ENCODE data around the gene ZNF385D.

ZNF385D gene

DNA sequence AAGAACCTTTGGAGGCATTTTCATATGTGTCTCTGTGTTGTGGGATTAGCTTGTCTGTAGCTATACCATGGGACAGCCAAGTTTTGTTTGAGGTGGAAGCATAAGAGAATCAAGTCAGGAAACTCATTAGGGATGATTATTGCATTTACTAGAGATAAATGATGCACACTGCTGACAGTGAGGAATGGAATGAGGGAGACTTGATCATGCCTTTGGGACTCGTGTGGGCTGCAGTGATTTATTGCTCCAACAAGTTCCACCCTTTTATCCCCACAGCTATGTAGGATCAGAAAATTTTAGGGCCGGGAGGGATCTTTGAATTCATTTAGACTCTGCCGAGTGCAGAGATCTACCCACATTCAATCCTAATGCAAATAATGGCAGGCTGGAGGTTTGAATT, 16.3 kb downstream of the ZNF385D start:
- Histone ChIP-seq H3K27me3 (ENCODE audit: insufficient read depth, insufficient read length) (no peaks in the 10 kb centered on the region), H3K9me3 (ENCODE audit: insufficient read depth, low read length) (no peaks in the 10 kb centered on the region), H3K36me3 (ENCODE audit: insufficient read depth, insufficient read length, low read length) (no peaks in the 10 kb centered on the region), H3K9ac (ENCODE audit: insufficient read length, low read depth) (no peak overlapping the region), H3K4me3 (ENCODE audit: insufficient read length, low read depth) (no peak overlapping the region), H3K4me1 (ENCODE audit: insufficient read depth, insufficient read length) (no peaks in the 10 kb centered on the region)
- DNase-seq (ENCODE audit: low read depth, low spot score) = no peak
- TF ChIP-seq ZNF274 (IDR thresholded peaks at IDR 0.05; ENCODE audit: low read depth, low read length) (no peak), SUZ12 (IDR thresholded peaks at IDR 0.05; ENCODE audit: extremely low read depth, insufficient read depth, insufficient read length) (no peak), YY1 (IDR thresholded peaks at IDR 0.05; ENCODE audit: insufficient read depth, insufficient read length) (no peak)

DNA sequence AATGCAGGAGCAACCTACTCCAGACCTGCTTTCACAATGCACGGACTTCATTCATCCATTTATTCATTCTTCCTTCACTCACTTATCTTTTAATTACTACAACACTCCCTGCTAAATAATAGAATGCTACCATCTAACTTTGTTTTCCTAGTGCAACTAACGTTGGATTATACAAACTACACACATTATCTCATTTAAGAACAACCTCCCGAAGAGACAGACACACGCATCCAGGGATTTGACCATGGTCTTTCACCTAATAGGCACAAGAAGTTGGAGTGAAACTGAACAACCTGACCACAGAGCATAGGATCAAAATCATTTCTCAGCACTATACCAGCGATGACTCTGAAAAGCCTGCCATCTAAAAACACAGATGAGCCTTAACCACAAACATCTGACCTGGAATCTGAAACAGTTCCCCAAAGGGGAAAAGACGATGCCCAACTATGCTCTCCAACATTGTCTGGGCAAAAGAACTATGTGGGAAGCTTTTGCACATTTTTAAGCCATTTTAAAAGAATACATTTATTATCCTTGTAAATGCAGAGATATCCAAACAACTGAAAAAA, 21.0 kb downstream of the ZNF385D start:
- no peak for DNase-seq (ENCODE audit: low read depth, low spot score)
- TF ChIP-seq YY1 (IDR thresholded peaks at IDR 0.05; ENCODE audit: insufficient read depth, insufficient read length) = no peak
- no peak for TF ChIP-seq ZNF274 (IDR thresholded peaks at IDR 0.05; ENCODE audit: low read depth, low read length)
- Histone ChIP-seq H3K36me3 (ENCODE audit: insufficient read depth, insufficient read length, low read length) (no peaks in the 10 kb centered on the region), H3K4me3 (ENCODE audit: insufficient read length, low read depth) (no peak overlapping the region), H3K9ac (ENCODE audit: insufficient read length, low read depth) (no peak overlapping the region), H3K9me3 (ENCODE audit: insufficient read depth, low read length) (no peaks in the 10 kb centered on the region), H3K4me1 (ENCODE audit: insufficient read depth, insufficient read length) (no peaks in the 10 kb centered on the region), H3K27me3 (ENCODE audit: insufficient read depth, insufficient read length) (no peaks in the 10 kb centered on the region)

DNA sequence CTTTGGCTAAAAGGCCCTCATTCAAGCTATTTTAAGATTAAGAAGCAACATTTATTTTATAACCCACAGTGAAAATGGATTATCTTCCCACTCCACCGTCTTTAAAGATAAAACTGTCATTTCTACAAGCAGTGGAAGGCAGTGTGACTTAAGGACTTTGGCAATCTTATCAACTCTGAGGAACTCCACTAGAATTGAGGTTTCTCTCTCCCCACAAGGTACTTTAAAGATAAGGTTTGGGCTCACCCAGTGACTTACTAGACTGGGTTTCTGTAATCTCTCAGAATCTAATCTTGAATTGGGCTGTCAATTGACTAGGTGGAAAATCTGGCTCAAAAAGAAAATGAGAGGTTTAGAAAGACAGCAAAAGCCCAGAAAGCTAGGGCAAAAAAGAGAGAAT, 21.7 kb downstream of the ZNF385D start:
- Histone ChIP-seq H3K4me1 (ENCODE audit: insufficient read depth, insufficient read length) (no peaks in the 10 kb centered on the region), H3K36me3 (ENCODE audit: insufficient read depth, insufficient read length, low read length) (no peaks in the 10 kb centered on the region), H3K4me3 (ENCODE audit: insufficient read length, low read depth) (no peak overlapping the region), H3K27me3 (ENCODE audit: insufficient read depth, insufficient read length) (no peaks in the 10 kb centered on the region), H3K9ac (ENCODE audit: insufficient read length, low read depth) (no peak overlapping the region), H3K9me3 (ENCODE audit: insufficient read depth, low read length) (no peaks in the 10 kb centered on the region)
- TF ChIP-seq ZNF274 (IDR thresholded peaks at IDR 0.05; ENCODE audit: low read depth, low read length) = no peak
- TF ChIP-seq SUZ12 (IDR thresholded peaks at IDR 0.05; ENCODE audit: extremely low read depth, insufficient read depth, insufficient read length) = no peak
- DNase-seq (ENCODE audit: low read depth, low spot score) = no peak

DNA sequence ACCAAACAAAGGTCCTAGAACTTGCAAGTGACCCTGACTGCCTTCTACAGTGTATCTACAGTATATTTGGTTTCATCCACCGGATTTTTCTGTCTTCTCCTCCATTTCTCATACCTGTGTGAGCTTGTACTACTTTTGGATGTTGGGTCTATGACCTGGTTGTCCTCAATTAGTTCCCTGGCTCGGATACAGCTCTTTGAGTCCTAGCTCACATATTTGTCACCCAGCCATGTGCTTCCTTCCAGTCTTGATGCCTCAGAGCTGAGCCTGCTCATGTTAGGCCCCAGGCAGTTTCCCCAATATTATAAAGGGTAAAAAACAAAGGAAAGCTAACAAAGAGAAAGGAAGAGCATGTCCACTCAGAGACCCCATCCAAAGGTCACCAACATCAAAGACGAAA, 28.2 kb downstream of the ZNF385D start:
- Histone ChIP-seq H3K27me3 (ENCODE audit: insufficient read depth, insufficient read length) (no peaks in the 10 kb centered on the region), H3K4me1 (ENCODE audit: insufficient read depth, insufficient read length) (no peaks in the 10 kb centered on the region), H3K9ac (ENCODE audit: insufficient read length, low read depth) (no peak overlapping the region), H3K36me3 (ENCODE audit: insufficient read depth, insufficient read length, low read length) (no peaks in the 10 kb centered on the region), H3K9me3 (ENCODE audit: insufficient read depth, low read length) (no peaks in the 10 kb centered on the region), H3K4me3 (ENCODE audit: insufficient read length, low read depth) (no peak overlapping the region)
- TF ChIP-seq SUZ12 (IDR thresholded peaks at IDR 0.05; ENCODE audit: extremely low read depth, insufficient read depth, insufficient read length) (no peak), ZNF274 (IDR thresholded peaks at IDR 0.05; ENCODE audit: low read depth, low read length) (no peak), YY1 (IDR thresholded peaks at IDR 0.05; ENCODE audit: insufficient read depth, insufficient read length) (no peak)
- no peak for DNase-seq (ENCODE audit: low read depth, low spot score)

DNA sequence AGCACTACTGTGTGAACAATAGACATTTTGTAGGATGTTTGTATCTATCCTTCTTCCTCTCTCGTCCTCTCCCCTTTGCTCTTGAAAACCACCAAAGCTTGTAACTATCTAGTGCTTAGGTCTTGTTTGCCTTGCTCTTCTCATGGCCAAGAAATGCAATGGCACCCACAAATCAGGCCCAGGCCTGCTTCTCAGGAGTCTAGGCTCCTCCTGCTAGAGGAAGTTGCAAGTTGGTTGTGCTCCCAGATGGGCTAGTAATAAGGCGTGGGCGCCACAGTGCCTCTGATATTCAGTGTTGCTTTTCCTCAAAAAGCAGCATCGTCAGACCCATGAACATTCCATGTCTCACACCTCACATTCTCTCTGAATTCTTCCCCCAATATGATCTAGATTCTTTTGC, 28.7 kb downstream of the ZNF385D start:
- H3K9ac ChIP-seq (ENCODE audit: insufficient read length, low read depth) = no peak overlapping the region
- no peaks in the 10 kb centered on the region for H3K9me3 ChIP-seq (ENCODE audit: insufficient read depth, low read length)
- H3K4me1 ChIP-seq (ENCODE audit: insufficient read depth, insufficient read length) = no peaks in the 10 kb centered on the region
- no peak overlapping the region for H3K4me3 ChIP-seq (ENCODE audit: insufficient read length, low read depth)
- TF ChIP-seq SUZ12 (IDR thresholded peaks at IDR 0.05; ENCODE audit: extremely low read depth, insufficient read depth, insufficient read length) (no peak), YY1 (IDR thresholded peaks at IDR 0.05; ENCODE audit: insufficient read depth, insufficient read length) (no peak), ZNF274 (IDR thresholded peaks at IDR 0.05; ENCODE audit: low read depth, low read length) (no peak)
- DNase-seq (ENCODE audit: low read depth, low spot score) = no peak
- H3K36me3 ChIP-seq (ENCODE audit: insufficient read depth, insufficient read length, low read length) = no peaks in the 10 kb centered on the region
- no peaks in the 10 kb centered on the region for H3K27me3 ChIP-seq (ENCODE audit: insufficient read depth, insufficient read length)

DNA sequence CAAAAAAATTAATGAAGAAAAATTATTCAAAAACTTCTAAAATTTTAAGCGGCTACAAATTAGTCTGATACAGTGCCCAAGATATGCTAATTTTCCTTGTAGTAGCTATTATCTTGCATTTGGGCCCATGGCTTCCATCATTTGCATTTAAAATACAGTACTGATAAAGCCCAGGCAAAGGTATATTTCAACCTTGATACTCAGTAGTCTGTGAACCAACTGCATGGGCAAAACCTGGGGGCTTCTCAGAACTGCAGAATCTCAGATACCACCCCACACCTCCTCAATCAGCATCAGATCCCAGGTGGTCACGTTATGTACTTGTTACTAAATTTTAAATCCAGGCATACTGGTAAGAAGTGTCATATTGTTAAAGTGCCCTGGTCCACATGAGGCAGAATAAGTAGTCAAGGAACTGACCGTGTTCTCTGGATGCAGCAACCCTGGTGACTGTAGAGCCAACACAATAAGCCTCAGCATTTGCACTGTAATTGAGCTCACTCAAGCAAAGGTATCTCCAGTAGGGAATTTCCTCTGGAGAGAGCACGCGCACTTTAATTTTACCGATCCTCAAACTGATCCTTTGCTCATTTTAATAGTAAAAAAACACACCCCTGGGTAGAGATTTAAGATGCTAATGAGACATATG, 31.9 kb downstream of the ZNF385D start:
- Histone ChIP-seq H3K36me3 (ENCODE audit: insufficient read depth, insufficient read length, low read length) (no peaks in the 10 kb centered on the region), H3K9ac (ENCODE audit: insufficient read length, low read depth) (no peak overlapping the region), H3K27me3 (ENCODE audit: insufficient read depth, insufficient read length) (no peaks in the 10 kb centered on the region), H3K4me3 (ENCODE audit: insufficient read length, low read depth) (no peak overlapping the region), H3K9me3 (ENCODE audit: insufficient read depth, low read length) (no peaks in the 10 kb centered on the region), H3K4me1 (ENCODE audit: insufficient read depth, insufficient read length) (no peaks in the 10 kb centered on the region)
- TF ChIP-seq SUZ12 (IDR thresholded peaks at IDR 0.05; ENCODE audit: extremely low read depth, insufficient read depth, insufficient read length) (no peak), ZNF274 (IDR thresholded peaks at IDR 0.05; ENCODE audit: low read depth, low read length) (no peak), YY1 (IDR thresholded peaks at IDR 0.05; ENCODE audit: insufficient read depth, insufficient read length) (no peak)
- no peak for DNase-seq (ENCODE audit: low read depth, low spot score)

DNA sequence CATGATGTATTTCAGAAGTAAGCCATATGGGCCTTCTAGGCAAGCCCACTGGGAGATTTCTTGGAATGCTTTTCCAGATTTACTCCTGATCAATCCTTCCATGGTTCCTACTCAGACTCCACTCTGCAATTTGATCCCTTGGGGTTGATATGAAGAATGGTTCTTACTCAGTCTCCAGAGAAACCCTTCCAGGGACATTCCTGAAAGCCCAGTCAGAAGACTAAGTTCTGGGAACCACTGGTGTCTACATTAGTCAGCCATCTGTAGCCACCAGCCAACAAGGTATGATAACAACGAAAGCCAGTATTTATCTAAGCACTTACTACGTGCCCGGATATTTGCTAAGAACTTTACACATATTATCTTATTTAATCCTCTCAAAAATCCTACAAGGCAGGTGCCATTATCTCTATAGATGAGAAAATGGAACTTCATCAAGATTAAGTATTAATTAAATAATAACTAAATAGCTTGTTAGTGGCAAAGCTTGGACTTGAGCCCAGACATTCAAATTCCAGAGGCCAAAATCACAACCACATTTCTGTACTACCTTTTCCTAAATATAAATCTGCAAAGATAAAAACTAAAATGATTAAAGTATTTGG, 32.7 kb downstream of the ZNF385D start:
- Histone ChIP-seq H3K36me3 (ENCODE audit: insufficient read depth, insufficient read length, low read length) (no peaks in the 10 kb centered on the region), H3K4me1 (ENCODE audit: insufficient read depth, insufficient read length) (no peaks in the 10 kb centered on the region), H3K4me3 (ENCODE audit: insufficient read length, low read depth) (no peak overlapping the region), H3K27me3 (ENCODE audit: insufficient read depth, insufficient read length) (no peaks in the 10 kb centered on the region), H3K9ac (ENCODE audit: insufficient read length, low read depth) (no peak overlapping the region), H3K9me3 (ENCODE audit: insufficient read depth, low read length) (no peaks in the 10 kb centered on the region)
- TF ChIP-seq YY1 (IDR thresholded peaks at IDR 0.05; ENCODE audit: insufficient read depth, insufficient read length) (no peak), SUZ12 (IDR thresholded peaks at IDR 0.05; ENCODE audit: extremely low read depth, insufficient read depth, insufficient read length) (no peak), ZNF274 (IDR thresholded peaks at IDR 0.05; ENCODE audit: low read depth, low read length) (no peak)
- DNase-seq (ENCODE audit: low read depth, low spot score) = no peak
